Esophagus muscularis mucosa (tissue), 4 donors: ENCODE data around the gene MRO. TPM values are rescaled to one million over a fixed set of nuclear protein-coding genes. Genes with fewer than 3 reads are reported as not detected.

Experiments
- DNase-seq: peaks from one replicate; pipeline ENCODE4 v3.0.0-alpha.2; 2017; ENCODE audit errors: extremely low spot score
- H3K27ac ChIP-seq, 4 donors: fragments of 200-600 bp; sonication (generic); replicated peaks in 1 of 4; 1 replicate in 3 of 4; 2 replicates in 1 of 4; pipeline ENCODE4 v1.5.1; 2016 to 2019; ENCODE audit warnings: mild to moderate bottlenecking in 1 of 4
- H3K27me3 ChIP-seq, 4 donors: fragments of 200-600 bp; sonication (generic); one replicate each; pipeline versions ENCODE4 v1.5.1 to v1.6.0; 2016 to 2019
- H3K36me3 ChIP-seq, 4 donors: fragments of 200-600 bp; sonication (generic); one replicate each; pipeline ENCODE4 v1.5.1; 2016 to 2019
- H3K4me1 ChIP-seq, 4 donors: fragments of 200-600 bp; sonication (generic); one replicate each; pipeline ENCODE4 v1.5.1; 2016 to 2019
- H3K4me3 ChIP-seq, 4 donors: fragments of 200-600 bp; sonication (generic); 1 replicate in 2 of 4; 2 replicates in 2 of 4; pipeline ENCODE4 v1.5.1; 2016 to 2019; ENCODE audit warnings: mild to moderate bottlenecking in 4 of 4, moderate library complexity in 1 of 4
- H3K9me3 ChIP-seq, 4 donors: fragments of 200-600 bp; sonication (generic); 1 replicate in 3 of 4; 2 replicates in 1 of 4; pipeline ENCODE4 v1.5.1; 2016 to 2019
- CTCF ChIP-seq, 3 experiments: fragments of 200-600 bp in 2 of 3; fragments of 450-650 bp in 1 of 3; sonication (generic) in 2 of 3; IDR thresholded peaks; one replicate each; pipeline ENCODE4 v1.5.1; 2017 to 2019; ENCODE audit warnings: antibody characterized with exemption in 3 of 3, mild to moderate bottlenecking in 2 of 3, moderate library complexity in 1 of 3
- EP300 ChIP-seq: sonication (generic); formaldehyde crosslinking; IDR thresholded peaks from one replicate; pipeline ENCODE4 v1.6.1; 2017; ENCODE audit warnings: antibody characterized with exemption
- POLR2A ChIP-seq: fragments of 450-650 bp; IDR thresholded peaks from one replicate; pipeline ENCODE4 v1.6.1; 2017; ENCODE audit warnings: antibody characterized with exemption, moderate library complexity, mild to moderate bottlenecking, low read depth
- POLR2AphosphoS5 ChIP-seq, 2 donors: sonication (generic); formaldehyde crosslinking; IDR thresholded peaks; one replicate each; pipeline ENCODE4 v1.6.1; 2017; ENCODE audit warnings: antibody characterized with exemption in 2 of 2
- WGBS: methylation state at CpG from one replicate; pipeline ENCODE4 v1.1.5; 2018; 5-methylcytosine and 5-hydroxymethylcytosine counted together
- intact Hi-C: fragments of 100-400 bp; cut with DNase I; formaldehyde crosslinking; loops from one replicate; pipeline ENCODE4 v1.15.1; 2023
- total RNA-seq, 4 donors: library from RNA; depleted of rRNA; stranded (reverse); fragments of >200 nt; gene quantifications; one replicate each; pipeline versions ENCODE4 v1.1.0 to v1.2.1, GENCODE V29; 2016

Gene MRO
- total RNA-seq, 4 donors from 2014 or later: 0.52 to 1.4 (median 0.83) TPM

- Histone ChIP-seq H3K36me3 (no peaks in the 10 kb centered on the region), H3K27ac (peak overlapping the region in 2 of 4 donors; percentile 0 to 19), H3K4me1 (peaks cover 0 to 12% (median 2%) of the 10 kb centered on the region in 4 donors), H3K4me3 (no peak overlapping the region), H3K9me3 (no peaks in the 10 kb centered on the region), H3K27me3 (no peaks in the 10 kb centered on the region)
- DNase-seq: no peak
- intact Hi-C loops: no loop called here
- TF ChIP-seq EP300 (no peak), POLR2A (no peak), CTCF (IDR thresholded peaks at IDR 0.05) (no peak), POLR2AphosphoS5 (IDR thresholded peaks at IDR 0.05) (no peak)
- 88% methylated on average over 5 of the region's 5 CpGs for WGBS
Observed at GRCh38 chr18:50830544-50830943, 10.7 kb upstream of the MRO start.

- intact Hi-C loops: no loop called here
- peaks cover 0 to 12% (median 2%) of the 10 kb centered on the region in 4 donors for H3K4me1 ChIP-seq
- no peaks in the 10 kb centered on the region for H3K36me3 ChIP-seq
- no peak for DNase-seq
- no peak overlapping the region for H3K4me3 ChIP-seq
- 50% methylated on average over 5 of the region's 5 CpGs for WGBS
- no peak for TF ChIP-seq EP300
- TF ChIP-seq POLR2A: no peak
- TF ChIP-seq POLR2AphosphoS5 (IDR thresholded peaks at IDR 0.05): no peak
- no peak for TF ChIP-seq CTCF (IDR thresholded peaks at IDR 0.05)
- H3K27me3 ChIP-seq: no peaks in the 10 kb centered on the region
- H3K27ac ChIP-seq: peak overlapping the region in 1 of 4 donors; percentile 19
- no peaks in the 10 kb centered on the region for H3K9me3 ChIP-seq
Observed at GRCh38 chr18:50829644-50830043, 9.8 kb upstream of the MRO start.

DNA sequence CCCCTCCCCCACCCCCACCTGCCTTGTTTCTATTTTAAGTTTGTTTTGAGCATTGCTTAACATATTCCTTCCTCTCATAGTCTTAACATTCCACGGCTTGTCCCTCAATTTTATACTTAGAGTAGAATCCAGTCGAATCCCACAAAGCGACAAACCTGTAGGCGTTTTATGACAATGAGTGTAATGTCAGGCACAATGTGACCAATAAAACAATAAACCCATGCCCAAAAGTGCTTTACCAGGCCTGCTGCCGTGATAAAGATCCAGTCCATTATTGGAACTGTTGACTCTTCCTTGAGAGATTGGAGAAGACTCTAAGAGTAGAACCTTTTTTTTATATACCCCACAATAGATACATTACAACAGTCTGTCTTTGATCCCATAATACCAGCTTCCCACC, 6.2 kb upstream of the MRO start:
- no peak for DNase-seq
- TF ChIP-seq POLR2A (no peak), CTCF (IDR thresholded peaks at IDR 0.05) (no peak), EP300 (no peak), POLR2AphosphoS5 (IDR thresholded peaks at IDR 0.05) (no peak)
- H3K9me3 ChIP-seq: no peaks in the 10 kb centered on the region
- 90% methylated on average over 5 of the region's 5 CpGs for WGBS
- no peak overlapping the region for H3K27ac ChIP-seq
- H3K4me3 ChIP-seq: no peak overlapping the region
- peaks cover 0 to 12% (median 4%) of the 10 kb centered on the region in 4 donors for H3K4me1 ChIP-seq
- H3K36me3 ChIP-seq: no peaks in the 10 kb centered on the region
- intact Hi-C loops: no loop called here
- H3K27me3 ChIP-seq: no peaks in the 10 kb centered on the region

GRCh38 chr18:50825621-50826020, 5.8 kb upstream of the MRO start:
- 90% methylated on average over 2 of the region's 2 CpGs for WGBS
- H3K27me3 ChIP-seq: no peaks in the 10 kb centered on the region
- intact Hi-C loops: no loop called here
- H3K27ac ChIP-seq: no peak overlapping the region
- H3K4me3 ChIP-seq: no peak overlapping the region
- H3K36me3 ChIP-seq: no peaks in the 10 kb centered on the region
- TF ChIP-seq POLR2A: no peak
- TF ChIP-seq CTCF (IDR thresholded peaks at IDR 0.05): no peak
- no peak for TF ChIP-seq EP300
- TF ChIP-seq POLR2AphosphoS5 (IDR thresholded peaks at IDR 0.05): no peak
- H3K9me3 ChIP-seq: no peaks in the 10 kb centered on the region
- DNase-seq: no peak
- peaks cover 3 to 16% (median 8%) of the 10 kb centered on the region in 4 donors for H3K4me1 ChIP-seq

DNA sequence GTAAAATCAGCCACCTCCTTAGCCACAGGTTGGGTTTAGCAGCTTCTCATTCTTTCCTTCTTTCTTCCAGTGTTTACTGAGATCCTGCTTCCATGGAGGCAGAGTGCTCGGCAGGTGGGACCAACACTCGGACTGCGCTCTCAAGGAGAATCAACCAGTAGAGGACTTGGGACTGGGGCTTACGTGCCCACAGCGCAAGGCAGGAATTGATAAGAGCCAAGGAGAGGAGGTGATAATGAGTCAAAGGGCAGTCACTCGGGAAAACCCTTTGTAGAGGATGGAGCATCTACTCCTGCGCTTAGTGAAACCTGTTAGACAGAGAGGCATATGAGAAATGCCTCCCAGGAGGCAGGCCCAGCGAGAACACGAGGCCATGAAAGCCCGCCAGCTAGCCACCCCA, 2.9 kb upstream of the MRO start:
- TF ChIP-seq CTCF (IDR thresholded peaks at IDR 0.05): no peak
- no peak for TF ChIP-seq EP300
- no peak for TF ChIP-seq POLR2AphosphoS5 (IDR thresholded peaks at IDR 0.05)
- TF ChIP-seq POLR2A: no peak
- DNase-seq: no peak
- intact Hi-C loops: loop anchor here (5.0 kb wide), 3 partner anchors 55 to 230 kb away; partner anchors contain the start of genes ELAC1 and ME2
- H3K4me1 ChIP-seq: peaks cover 20 to 35% (median 29%) of the 10 kb centered on the region in 4 donors
- no peak overlapping the region for H3K4me3 ChIP-seq
- WGBS: 96% methylated on average over 10 of the region's 10 CpGs
- H3K9me3 ChIP-seq: no peaks in the 10 kb centered on the region
- no peaks in the 10 kb centered on the region for H3K36me3 ChIP-seq
- no peaks in the 10 kb centered on the region for H3K27me3 ChIP-seq
- H3K27ac ChIP-seq: no peak overlapping the region
